Right lobe of liver (tissue), 4 donors: ENCODE data around the gene CFAP20DC.
"Not testable (repeated sequence)": the region's sequence is repeated elsewhere in the genome, so short reads cannot be mapped to it uniquely, and the experiment has no call there.

Experiments used
- CTCF ChIP-seq, 4 donors: fragments of 200-600 bp in 3 of 4; fragments of 450-650 bp in 1 of 4; IDR thresholded peaks; one replicate each; pipeline versions ENCODE4 v1.5.1 to v1.8.0; 2016 to 2022; ENCODE audit warnings: antibody characterized with exemption in 4 of 4, mild to moderate bottlenecking in 2 of 4
- POLR2A ChIP-seq: fragments of 450-650 bp; IDR thresholded peaks from one replicate; pipeline ENCODE4 v1.6.1; 2017; ENCODE audit warnings: antibody characterized with exemption, mild to moderate bottlenecking
- donor health status: DM: no; HTN: no; CAD: no.
- donor health status: DM: no; HTN: no; CAD: no.
- donor health status: DM: no; HTN: yes; CAD: no.

GRCh38 chr3:59098516-59098915 is 48.7 kb upstream of the CFAP20DC start:
- not testable (repeated sequence) for TF ChIP-seq CTCF (IDR thresholded peaks at IDR 0.05); POLR2A
